GM19397 (cell line): ENCODE measurements around the gene MCTP2.

Source experiments
- ATAC-seq: cut with Tn5 transposase; IDR thresholded peaks from one replicate; pipeline ENCODE4 v1.9.1; 2021; ENCODE audit warnings: mild to moderate bottlenecking, moderate library complexity; ENCODE audit not compliant: unreplicated experiment

Gene MCTP2, protein sequence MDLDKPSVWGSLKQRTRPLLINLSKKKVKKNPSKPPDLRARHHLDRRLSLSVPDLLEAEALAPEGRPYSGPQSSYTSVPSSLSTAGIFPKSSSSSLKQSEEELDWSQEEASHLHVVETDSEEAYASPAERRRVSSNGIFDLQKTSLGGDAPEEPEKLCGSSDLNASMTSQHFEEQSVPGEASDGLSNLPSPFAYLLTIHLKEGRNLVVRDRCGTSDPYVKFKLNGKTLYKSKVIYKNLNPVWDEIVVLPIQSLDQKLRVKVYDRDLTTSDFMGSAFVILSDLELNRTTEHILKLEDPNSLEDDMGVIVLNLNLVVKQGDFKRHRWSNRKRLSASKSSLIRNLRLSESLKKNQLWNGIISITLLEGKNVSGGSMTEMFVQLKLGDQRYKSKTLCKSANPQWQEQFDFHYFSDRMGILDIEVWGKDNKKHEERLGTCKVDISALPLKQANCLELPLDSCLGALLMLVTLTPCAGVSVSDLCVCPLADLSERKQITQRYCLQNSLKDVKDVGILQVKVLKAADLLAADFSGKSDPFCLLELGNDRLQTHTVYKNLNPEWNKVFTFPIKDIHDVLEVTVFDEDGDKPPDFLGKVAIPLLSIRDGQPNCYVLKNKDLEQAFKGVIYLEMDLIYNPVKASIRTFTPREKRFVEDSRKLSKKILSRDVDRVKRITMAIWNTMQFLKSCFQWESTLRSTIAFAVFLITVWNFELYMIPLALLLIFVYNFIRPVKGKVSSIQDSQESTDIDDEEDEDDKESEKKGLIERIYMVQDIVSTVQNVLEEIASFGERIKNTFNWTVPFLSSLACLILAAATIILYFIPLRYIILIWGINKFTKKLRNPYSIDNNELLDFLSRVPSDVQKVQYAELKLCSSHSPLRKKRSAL

DNA sequence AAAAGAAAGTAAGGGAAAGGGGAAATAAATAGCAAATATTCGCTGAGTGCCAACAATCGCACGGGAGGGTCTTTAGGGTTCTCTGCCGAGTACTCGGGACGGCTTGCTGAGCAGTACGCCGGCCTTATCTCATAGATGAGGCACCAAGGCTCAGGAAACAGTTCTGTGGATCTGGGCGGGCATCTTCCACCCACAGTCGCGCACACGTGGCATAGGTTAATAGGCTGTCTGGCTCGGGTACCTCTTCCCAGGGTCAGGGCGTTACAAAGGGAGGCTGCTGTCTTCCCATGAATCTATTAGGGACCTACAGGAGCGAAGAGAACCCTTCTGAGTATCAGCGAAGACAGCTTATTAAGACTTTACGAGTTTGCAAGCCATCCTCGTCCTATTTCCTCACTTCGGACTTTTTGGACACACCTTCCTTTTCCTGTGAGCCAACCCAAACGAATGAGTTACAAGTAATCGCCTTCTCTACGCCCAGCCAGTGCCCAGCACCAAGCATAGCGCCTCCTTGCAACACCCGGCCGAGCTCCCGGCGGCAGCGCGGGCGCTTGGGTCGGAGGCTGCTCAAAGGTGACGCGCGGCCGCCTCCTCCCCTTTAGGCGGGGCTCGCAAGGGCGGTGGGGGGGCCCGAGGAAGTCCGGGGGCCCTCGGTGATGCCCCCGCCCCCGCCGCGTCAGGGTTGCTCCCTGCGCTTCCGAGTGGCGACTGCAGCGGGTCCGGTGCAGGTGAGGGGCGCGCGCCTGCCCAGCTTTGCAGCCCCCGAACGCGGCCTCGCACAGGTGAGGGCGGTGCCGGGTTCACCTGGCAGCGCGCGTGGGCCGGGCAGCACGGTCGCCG, at the start of gene MCTP2:
MCTP2 (plus strand) TSS at position 679 of the 840 bp plus-strand sequence. CDS start 66,705 bp downstream, outside the sequence.
- peak; percentile 77 for ATAC-seq

DNA sequence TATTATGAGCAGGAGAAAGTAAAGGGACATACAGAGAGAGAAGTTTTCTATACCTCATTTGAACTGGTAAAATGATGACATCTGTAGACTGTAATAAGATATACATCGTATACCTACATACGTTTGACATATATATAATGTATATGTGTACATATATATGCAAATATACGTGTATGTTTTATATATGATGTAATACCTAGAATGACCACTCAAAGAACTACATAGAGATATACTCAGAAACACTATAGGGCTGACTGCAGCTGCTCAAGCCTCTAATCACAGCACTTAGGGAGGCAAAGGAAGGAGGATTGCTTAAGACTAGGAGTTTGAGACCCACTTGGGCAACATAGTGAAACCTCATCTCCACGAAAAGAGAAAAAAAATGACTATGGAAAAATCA, 48.5 kb upstream of the MCTP2 start:
- ATAC-seq: no peak

DNA sequence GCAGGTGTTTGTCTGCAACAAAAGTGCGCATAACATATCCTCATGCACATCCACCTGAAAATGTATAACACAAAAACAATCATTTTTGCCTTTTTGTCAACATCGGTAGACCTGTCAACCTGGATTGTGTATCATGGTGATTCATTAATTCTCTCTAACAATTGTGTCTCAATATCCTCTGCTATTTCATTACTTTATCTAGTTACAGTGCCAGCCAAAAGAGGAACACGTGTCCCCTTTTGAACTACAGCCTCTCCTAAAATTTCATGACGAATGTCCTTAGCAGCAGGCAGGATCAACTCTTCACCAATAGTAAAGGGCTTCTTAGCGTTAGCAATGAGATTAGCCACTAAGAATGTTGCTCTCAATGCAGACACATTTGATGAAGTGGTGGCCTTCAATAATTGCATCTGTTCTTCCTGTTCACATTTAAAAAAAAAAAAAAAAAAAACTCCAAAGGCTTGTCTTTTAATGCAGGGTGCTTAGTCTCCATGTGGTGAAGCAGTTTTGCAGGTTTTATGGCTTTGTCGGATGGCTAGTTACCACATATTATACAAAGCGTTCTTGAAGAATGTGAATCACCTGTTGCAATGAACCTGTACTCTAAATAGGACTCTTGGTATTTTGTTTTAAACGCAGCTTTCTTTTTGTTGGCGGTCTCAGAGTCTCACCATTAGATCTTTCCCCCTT, 45.7 kb upstream of the MCTP2 start:
- ATAC-seq: no peak

DNA sequence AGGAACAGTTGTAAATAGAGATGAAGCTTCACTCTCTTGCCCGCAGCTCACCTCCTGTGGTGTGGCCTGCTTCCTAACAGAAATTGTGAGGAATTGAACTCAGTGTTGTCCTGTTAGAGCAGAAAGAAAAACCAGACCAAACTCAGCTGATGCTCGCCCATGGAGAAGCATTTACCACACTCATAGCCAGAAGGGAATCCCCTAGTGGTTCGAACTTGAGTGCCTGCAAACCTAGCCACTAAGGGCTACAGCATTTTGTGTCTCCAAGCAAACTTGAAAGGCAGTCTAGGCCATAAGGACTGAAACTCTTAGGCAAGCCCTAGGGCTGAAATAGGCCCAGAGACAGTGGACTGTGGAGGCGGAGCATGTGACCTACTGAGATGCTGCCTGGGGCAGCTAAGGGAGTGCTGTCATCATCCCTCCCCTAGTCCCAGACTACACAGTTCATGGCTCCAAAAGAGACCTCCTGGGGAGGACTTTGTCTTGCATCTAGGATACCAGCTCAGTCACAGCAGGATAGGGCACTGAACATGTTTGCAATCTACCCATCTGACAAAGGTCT, 44.5 kb upstream of the MCTP2 start:
- ATAC-seq: no peak

GRCh38 chr15:94193906-94194305, 37.5 kb upstream of the MCTP2 start:
- no peak for ATAC-seq

DNA sequence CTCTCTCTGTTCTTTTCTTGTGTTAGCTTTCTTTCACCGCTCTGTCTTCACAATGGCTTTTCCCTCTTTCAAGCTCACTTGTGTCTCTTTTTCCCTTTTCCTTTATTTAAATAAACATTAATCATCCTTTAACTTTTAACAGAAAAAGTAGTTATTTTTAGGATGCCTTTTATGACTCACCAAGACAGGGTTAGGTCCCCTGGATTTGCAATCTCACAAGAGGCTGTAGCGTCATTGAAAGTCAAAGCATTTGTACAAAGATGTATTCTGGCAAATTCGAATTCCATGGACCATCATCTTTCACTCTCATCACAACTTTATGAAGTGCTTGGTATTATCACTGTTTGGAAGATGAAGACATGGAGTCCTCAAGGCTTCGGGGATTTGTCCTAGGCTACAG, 34.8 kb upstream of the MCTP2 start:
- ATAC-seq: no peak

GRCh38 chr15:94198633-94199032, 32.7 kb upstream of the MCTP2 start:
- no peak for ATAC-seq

- ATAC-seq: no peak
Measured at GRCh38 chr15:94199725-94200124, 31.6 kb upstream of the MCTP2 start.

- ATAC-seq: no peak
Measured at GRCh38 chr15:94203306-94203705, 28.1 kb upstream of the MCTP2 start.

DNA sequence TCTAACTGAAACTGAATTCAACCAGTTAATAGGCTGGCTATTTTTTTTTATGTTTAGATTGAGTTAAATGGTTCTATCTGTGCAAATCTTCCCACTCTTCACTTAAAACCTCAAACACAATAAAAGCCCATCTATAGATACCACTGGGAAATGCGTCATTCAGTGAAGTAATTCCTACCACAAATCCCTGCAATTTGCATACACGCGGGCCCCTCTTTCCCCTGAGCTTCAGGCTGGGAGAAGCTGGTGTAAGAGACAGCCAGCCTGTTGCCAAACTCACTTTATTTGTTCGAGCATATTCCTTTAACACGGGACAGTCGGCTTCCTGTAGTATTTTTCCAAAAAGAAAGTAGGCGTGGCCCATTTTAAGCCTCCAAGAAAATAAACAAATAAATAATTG, 26.0 kb upstream of the MCTP2 start:
- no peak for ATAC-seq

GRCh38 chr15:94206463-94207167, 24.7 kb upstream of the MCTP2 start:
- no peak for ATAC-seq

DNA sequence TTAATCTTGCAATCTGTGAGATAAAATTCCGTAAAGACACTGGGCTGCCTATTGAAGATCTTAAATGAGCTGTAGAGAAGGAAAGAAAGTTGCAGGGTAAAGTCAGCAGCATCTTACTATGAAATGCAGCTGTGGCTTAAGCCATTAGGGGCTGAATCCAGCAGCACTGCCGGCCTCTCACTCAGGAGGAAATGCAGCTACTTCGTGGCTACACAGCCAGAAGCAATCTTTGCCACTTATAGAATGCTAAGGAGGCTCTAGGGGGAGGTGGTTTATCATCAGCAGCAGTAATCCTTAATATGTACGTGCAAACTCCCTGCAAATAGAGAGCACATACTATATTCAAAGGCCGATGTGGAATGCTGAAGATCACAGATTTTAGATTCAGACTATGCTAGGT, 19.1 kb upstream of the MCTP2 start:
- ATAC-seq: no peak

DNA sequence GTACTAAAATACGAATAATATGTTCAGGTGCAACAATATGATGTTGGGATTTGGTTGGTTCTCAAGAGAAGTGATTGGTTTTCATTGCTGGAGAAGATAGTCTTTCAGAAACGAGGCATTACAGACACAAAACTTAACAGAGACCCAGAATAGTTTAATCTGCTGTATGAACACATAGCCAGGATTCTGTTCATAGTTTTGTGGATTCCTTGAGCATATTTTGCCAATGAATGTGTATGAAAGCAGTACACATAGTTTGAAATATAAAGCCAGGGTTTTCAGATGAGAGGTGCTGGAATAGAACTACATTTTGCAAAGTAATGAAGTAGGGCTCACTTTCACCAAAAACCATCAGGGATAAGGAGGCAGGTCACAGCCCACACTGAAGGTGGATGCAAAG, 5.7 kb upstream of the MCTP2 start:
- ATAC-seq: no peak

- ATAC-seq: no peak
Measured at GRCh38 chr15:94228611-94229010, 2.8 kb upstream of the MCTP2 start.

- ATAC-seq: peak; percentile 42
Measured at GRCh38 chr15:94229591-94230369, 1.6 kb upstream of the MCTP2 start.

DNA sequence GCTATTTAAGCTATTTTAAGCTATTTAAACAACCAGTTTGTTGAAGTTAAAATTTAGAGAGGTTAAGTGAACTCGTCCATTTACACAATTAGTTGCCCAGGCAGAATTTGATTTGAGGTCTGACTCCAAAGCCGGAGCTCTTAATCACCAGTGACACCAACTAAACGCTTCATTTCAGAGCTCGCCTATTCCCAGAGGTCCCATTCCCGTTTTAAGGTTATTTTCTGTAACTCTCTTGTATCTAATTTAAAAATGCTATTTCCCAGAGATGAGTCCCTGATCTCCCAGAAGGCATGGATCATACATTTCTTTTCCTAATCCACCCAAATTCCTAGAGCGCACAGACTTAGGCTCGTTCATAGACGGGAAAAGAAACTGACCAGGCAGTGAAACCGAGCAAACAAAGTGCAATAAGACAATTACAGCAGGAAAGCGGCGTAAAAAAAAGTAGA, 904 bp upstream of the MCTP2 start:
- ATAC-seq: no peak

GRCh38 chr15:94231723-94232468, 535 bp downstream of the MCTP2 start:
- peak; percentile 20 for ATAC-seq

DNA sequence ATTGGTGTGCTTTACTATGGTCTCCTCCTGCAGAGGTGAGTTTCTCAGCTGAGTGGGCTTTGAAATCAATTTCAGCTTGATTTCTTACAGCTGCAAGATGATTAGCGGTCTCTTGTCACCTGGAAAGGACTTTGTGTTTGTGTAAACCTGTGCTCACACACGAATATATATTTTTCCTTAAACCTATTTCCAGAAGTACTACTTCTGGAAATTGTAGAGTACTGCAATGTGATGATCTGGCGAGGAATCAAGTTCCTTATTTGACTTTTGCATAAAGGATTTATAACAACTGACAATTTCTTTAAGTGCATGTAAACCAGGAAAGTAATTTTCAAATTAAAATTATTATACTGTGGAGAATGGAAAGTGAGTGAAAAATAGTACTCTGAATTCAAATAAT, 2.1 kb downstream of the MCTP2 start:
- no peak for ATAC-seq
